Left forelimb (tissue), 1 donor: Measurements from ENCODE around the gene SDS.

Experiments used
- DNase-seq: peaks from one replicate; pipeline ENCODE4 v3.0.0-alpha.2; 2018; ENCODE audit warnings: low spot score

Gene SDS

DNA sequence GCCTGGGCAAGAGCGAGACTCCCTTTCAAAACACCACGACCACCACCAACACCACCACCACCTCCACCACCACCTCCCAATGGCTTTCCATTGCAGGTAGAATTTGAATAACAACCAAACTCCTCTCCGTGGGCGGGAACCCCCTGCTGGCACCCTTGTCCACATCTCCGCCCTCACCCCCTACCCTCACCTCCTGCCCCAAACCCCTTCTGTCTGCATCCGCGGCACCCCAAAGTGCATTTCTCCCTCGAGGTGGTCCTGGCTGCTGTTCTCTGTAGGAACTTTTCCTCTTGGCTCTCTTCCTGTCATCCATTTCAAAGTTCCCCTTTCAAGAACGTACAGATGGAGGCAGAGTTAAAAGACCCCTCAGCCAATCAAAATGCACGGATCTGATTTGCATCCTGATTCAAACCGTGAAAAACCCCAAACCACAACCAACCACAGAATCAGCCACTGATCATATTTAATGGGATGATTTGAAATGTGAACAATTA, 22.3 kb upstream of the SDS start:
- DNase-seq: no peak

DNA sequence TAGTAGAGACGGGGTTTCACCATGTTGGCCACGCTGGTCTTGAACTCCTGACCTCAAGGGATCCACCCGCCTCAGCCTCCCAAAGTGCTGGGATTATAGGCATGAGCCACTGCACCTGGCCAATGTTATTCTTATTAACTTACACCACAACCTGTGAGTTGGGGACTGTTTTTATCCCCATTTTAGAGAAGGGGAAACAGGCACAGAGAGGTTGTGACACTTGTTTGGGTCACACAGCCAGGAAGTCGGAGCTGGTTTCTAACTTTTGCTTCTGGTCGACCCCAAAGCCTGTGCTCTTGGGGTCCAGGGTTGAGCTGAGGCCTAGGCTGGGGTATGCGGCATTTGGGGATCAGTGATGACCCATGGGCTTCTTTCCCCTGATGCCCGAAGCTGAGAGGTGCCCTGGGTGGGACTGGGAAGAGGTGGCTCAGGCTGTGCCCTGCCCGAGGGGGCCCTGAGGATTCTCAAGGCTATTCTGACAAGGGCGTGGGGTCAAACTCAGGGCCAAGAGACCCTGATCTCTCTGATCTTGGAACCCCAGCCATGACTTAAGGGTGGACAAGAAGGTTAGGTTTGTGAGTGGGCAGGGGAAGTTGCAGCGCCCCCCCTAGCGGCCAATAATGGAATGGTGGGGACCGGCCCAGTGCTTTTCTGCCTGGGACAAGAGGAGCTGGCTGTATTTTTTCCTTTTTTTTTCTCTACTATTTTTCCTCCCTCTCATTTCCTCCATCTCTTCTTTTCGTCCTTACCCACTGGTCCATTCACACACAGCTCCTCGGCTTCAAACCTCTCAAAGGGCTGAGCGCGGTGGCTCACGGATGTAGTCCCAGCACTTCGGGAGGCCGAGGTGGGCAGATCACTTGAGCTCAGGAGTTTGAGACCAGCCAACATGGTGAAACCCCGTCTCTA, 21.5 kb upstream of the SDS start:
- DNase-seq: no peak

DNA sequence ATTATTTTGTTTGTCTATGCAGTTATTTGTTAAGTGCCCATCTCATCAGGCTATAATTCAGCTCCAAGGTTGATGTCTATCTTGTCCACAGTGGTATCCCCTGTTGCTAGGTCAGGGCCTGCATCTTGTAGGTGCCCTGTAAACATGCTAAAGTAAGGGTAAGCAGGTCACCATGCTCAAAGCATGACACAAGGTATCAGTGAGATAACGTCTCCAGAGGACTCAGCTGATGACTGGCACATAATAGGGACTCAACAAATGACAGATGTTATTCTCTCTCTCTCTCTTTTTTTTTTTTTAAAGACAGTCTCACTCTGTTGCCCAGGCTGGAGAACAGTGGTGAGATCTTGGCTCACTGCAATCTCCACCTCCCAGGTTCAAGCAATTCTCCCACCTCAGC, 20.8 kb upstream of the SDS start:
- no peak for DNase-seq

DNA sequence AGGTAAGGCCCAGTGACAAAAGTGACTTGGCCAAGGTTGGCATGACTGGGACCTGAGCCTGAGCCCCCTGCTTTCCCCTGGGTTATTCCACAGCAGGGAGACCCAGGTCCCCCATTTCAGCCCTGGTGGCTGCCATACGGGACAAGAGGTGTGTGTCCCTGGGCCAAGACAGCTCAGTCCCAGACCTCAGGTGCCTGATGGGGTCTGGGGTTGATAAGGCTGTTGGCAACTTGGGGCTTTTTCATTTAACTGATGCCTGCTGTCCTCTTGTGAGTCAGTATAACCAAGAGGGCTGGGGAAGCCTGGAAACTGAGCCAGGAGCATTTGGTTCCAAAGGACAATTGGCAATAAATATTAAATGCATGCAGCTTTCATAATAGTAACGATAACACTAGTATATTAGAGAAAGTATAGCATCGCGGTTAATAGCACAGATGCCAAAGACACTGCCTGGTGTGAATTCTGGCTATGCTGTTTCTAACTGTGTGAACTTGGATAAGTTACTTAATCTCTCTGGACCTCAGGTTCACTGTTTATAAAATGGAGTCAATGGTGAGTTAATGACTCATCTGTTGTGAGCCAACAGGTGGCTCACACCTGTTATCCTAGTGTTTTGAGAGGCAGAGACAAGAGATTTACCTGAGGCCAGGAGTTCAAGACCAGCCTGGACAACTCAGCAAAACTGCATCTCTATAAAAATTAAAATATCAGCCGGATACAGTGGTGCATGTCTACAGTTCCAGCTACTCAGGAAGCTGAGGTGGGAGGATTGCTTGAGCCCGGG, 19.4 kb upstream of the SDS start:
- DNase-seq: no peak

DNA sequence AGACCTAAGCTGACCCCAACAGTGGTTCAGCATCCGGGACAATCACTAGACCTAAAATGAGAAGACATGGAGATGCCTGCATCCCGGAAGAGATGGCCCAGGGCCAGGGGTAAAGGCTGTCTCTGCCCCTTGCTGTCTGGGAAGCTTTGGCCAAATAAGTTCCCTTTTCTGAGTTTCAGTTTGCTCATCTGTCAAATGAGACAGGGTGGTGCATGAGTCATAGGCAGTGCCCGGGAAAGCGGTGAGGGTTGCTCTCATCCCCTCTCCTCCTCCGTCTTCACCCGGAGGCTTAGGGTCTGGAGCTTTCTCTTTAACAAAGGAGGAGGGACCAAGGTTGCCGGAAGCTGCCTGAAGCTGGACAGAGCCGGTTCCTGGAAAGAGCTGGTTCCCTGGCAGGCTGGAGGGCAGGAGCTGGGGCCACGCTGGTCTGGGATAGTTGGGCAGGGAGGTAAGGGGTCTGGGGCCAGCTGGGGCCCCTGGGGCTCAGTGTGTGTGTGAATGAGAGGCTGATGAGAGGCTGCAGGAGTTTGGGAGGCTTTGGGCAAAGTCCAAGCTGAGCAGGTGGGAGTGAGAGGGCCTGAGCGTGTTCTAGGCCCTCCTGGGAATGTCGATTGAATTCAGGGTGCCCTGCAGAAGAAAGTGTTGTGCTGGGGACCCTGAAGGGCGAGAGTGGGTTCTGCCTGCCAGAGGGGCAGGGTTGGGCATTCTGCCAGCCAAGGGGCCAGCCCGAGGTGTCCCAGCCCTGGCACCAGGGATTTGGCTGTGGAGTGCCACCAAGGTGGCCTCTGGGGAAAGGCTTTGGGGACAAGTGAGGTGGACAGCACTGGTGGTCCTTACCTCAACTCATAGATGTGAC, 18.6 kb upstream of the SDS start, which contains the start of gene SDSL:
Gene SDSL (plus strand): TSS at position 351 of the 856 bp plus-strand sequence. CDS start 5,603 bp downstream, outside the sequence.
- DNase-seq: no peak

DNA sequence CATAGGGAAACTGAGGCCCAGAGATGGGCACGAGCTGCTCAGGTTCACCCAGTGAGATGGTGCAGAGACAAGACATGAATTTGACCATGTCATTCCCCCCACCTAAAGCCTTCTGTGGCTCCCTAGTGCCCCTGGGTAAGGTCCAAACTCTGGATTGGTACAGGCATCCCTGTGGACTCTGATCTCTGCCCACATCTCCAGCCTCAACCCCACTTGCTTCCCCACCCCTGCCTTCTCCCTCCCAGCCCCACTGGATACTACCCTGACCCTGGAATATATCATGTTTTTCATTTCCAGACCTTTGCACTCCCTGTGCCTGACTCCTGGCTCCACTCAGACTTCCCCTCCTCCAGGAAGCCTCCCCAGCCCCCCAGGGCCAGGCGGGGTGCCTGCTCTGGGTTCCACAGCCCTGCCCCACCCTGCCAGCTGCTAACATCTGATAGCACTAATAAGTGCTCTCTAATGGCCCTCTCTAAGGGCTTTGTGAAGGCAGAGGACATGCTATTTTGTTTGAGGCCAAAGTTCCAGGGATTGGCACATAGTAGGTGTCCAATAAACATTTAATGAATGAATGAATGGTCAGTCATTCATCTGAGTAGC, 17.4 kb upstream of the SDS start:
- DNase-seq: no peak

DNA sequence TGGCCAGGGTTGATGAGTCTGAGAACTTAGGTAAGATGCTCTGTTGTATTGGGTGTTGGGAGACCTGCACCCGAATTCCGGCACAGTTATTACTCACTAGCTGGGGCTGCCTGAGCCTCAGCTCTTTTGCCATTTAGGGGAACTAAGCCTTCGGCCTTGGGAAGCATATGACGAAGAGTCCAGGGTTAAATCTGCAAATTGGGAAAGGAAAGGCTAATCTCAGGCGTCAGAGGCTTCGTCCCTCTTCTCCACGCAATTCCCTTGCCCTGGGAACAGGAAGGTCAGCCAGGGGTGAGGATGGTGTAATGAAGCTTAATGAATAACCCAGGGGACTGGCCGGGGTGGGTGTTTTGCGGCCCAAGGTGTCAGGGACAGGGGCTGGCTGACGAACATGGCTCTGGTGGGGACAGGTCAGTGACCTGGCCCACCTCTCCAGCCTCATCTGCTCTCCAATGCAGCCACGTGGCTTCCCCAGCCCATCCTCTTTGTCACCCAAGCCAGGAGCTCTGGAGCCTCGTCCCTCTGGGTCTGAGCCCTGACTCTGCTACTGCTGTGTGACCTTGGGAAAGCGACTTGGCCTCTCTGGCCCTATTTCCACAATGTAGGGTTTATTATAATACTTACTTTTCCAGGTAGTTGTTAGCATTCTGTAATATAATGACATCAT, 14.7 kb upstream of the SDS start:
- DNase-seq: no peak

DNA sequence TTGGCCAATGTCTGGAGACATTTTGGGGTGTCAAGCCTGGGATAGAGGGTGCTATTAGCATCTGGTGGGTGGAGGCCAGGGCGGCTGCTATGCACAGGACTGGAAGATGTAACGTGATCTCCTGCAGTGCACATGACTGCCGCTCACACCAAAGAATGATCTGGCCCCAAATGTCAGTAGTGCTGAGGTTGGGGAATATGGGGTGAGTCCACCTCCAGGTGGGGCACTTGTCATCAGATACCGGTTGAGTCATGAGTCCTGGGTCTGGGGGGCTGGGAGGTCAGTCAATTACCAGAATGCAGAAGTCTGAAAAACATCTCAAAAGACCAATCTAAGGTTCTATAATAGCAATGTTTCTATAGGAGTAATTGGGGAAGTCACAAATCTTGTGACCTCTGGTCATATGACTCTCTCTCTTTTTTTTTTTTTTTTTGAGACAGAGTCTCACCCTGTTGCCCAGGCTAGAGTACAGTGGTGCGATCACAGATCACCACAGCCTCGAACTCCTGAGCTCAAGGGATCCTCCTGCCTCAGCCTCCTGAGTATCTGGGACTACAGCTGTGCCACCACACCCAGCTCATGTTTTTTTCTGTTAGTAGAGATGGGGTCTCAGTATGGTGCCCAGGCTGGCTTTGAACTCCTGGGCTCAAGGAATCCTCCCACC, 12.5 kb upstream of the SDS start:
- DNase-seq: no peak

DNA sequence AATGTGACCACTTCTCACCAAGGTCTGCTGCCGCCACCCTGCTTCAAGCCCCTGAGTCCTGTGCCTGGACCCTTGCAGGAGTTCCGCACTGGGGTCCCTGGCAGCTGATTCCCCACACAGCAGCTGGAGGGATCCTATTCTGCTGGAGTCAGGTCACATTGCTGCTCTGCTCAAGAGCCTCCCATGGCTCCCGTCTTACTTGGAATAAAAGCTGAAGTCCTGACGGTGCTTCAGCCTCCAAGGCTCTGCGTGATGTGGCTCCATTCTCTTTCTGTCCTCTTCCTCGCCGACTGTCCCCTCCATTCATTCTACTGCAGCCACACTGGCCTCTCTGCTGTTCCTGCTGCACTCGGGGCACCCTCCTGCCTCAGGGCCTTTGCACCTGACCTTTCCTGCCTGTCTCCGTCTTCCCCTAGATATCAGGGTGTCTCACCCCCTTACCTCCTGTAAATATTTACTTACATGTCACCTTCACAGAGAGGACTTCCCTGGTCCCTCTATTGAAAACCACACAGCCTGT, 10.9 kb upstream of the SDS start:
- no peak for DNase-seq

DNA sequence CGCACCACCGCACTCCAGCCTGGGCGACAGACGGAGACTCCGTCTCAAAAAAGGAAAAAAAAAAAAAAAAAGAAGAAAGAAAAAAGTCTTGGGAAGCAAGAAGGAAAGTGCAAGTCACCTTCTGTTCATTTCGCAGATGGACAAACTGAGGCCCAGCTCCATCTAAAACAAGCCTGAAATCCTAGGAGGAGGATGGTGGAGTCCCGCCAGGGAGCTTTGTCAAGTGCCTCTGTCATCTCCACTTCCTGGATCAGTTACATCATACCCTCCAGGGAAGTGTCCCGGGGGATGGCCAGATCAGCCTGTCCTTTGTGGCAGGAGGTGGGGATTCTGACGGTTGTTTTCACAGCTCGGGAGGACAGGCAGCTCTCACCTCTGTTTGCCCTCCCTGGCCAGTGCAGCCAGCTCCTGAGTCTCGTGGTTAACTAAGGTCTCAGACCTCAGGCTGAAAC, 9.8 kb upstream of the SDS start:
- DNase-seq: no peak

DNA sequence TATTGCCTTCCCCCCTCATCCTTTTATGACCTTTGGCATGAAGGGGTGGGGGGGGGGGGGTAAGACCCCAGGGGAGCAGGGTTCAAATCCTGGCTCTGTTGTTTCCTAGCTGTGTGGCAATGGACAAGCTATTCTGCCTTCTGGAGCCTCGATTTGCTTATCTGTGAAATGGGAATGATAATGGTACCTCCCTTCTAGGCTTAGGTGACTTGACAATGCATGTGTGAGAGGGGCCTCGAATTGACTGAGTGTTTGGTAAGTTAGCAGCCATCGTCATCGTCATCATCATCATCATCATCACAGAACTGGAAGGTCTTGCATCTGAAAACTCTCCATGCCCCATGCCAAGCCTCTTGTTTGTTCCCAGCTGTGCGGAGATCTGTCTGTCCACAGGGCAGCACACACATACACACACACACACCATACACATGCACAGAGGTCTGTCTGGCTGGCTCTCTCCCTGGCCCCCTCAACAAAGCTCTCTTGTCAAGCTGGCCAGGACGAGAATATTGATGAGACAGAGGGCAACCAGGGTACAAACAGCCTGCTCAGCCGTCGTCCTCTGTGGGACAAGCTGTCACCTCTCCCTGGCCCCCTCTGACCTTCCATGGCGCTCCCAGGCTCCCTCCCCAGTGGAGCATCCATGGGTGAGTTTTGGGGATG, 5.9 kb upstream of the SDS start:
- no peak for DNase-seq

DNA sequence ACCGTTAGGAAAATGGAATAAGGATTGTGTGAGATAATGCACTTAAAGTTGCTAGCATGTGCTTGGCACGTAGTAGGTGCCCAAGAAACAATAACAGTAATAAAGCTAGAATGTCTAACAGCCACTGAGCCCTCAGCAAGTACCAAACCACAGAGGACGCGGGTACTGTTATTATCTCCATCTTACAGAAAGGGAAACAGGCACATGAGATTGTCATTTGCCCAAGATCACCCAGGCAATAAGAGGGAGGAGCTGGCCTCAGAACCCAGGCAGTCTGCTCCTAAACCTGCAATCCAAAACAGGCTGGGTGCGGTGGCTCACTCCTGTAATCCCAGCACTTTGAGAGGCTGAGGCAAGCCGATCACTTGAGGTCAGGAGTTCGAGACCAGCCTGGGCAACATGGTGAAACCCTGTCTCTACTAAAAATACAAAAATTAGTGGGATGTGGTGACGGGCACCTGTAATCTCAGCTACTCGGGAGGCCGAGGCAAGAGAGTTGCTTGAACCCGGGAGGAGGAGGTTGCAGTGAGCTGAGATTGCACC, 5.1 kb upstream of the SDS start:
- DNase-seq: no peak

DNA sequence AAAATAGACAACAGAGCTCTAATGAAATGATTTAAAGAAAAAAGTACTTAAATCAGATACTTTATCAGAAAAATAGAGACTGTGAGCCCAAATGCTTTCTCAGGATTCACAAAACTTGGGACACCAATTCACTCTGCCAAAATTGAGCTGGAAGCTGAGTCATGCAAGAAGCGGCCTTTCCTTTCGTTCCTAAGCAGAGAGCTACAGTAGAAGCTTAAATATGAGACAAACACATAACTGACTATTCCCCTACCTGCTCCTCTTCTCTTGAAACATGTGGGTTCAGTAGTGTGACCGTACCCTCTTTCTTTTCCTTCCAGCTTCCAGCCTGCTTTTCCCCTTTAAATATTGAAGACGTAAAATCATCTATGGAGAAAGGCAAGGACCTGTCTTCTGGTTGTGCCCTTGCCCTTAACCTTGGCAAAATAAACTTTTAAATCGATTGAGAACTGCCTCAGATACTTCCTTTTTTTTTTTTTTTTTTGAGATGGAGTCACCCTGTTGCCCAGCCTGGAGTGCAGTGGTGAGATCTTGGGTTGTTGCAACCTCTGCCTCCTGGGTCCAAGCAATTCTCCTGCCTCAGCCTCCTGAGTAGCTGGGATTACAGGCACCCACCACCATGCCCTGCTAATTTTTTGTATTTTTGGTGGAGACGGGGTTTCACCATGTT, 4.4 kb upstream of the SDS start:
- DNase-seq: no peak

DNA sequence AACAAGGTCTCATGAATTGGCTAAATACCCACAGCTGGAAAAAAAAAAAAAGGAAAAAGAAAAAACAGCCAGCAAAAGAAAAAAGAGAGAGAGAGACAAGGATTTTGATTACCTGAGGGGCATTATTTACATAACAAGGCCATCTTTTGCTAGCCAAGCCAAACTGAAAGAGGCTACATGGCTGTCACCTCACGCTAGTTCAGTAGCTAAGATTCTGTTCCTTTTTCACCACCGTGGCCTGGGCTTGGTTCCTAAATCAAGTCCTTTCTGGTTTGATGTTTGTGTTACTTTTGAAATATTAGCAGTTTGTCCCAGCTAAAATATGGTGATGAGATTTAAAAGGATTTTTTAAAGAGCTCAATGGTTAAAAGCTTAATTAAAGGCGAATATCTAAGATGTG, 2.0 kb upstream of the SDS start:
- DNase-seq: no peak

DNA sequence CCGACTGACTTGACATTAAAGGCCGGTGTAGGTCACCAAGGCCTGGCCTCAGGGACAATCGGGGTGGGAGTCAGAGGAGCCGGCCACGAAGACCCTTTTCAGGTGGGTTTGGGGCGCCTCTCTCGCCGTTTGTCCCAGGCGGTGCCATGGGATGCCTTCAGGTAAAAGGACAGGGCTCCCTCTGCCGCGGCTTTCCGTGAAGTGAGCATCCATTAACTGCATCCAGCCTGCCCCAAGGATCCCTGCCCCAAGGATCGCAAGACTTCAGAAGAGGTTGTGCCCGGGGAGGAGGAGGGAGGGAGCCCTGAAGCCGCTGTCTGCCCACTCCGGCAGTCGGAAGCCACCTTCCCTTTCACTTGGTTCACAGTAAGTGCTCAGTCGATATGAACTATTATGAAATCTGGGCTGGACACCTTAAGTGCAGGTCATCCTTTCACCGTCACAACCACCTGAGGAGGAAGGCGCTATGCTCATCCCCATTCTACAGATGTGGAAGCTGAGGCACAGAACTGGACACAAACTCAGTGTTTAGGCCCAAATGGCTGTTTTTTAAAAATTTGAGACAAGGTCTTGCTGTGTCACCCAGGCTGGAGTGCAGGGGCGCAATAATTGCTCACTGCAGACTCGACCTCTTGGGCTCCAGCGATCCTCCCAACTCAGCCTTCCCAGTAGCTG, 964 bp downstream of the SDS start:
- DNase-seq: no peak

DNA sequence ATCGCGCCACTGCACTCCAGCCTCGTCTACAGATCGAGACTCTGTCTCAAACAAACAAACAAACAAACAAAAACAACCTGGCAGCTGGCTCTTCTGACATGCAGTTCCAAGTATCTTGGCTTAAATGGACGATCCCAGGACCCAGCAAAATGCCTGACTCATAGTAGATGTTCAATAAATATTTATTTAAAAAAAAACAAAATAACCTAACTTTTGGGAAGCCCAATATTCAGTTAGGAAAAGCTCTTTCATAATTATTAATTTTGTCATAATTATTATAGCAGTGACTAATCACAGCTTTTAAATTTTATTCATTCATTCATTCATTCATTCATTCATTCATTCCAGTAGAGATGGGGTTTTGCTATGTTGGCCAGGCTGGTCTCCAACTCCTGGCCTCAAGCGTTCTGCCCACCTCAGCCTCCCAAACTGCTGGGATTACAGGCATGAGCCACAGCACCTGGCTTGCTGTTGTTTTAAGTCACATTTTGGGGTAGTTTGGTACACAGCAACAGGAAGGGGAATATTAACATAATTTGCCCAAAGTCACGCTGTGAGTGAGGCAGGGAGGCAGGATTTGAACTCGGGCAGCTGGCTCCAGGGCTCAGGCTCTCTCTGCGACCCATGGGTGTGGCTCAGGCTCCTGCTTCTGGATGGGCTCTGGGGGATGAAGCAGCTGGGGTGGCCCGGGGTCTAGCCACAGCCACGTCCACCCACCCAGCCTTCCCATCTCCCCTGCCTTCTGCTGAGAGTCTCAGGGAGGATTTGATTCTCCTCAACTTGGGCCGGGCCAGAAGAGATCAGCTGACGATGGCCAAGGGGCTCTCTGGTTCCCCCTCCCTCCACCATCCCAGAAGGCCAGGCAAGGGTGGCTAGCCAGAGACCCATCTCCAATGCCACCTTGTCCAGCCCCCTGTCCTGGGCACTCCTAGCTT, 2.4 kb downstream of the SDS start:
- DNase-seq: no peak

DNA sequence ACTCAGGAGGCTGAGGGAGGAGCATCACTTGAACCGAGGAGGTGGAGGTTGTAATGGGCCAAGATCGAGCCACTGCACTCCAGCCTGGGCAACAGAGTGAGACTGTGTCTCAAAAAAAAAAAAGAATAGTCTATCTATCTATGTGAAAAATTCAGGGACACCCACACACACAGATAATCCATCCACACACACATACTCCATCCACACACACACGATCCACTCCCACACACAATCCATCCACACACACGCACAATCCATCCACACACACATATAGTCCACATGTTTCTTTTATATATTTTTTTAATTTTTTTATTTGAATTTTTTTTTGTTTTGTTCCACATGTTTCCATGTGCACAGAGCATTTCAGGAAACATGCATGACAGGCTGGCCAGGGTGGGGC, 3.3 kb downstream of the SDS start:
- DNase-seq: no peak
